Mucosa of descending colon (tissue), 3 donors: ENCODE data around the gene OCIAD1. TPM values are rescaled to one million over a fixed set of nuclear protein-coding genes. Genes with fewer than 3 reads are reported as not detected.
"Not testable (repeated sequence)": the region's sequence is repeated elsewhere in the genome, so short reads cannot be mapped to it uniquely, and the experiment has no call there.

ENCODE experiments used
- ATAC-seq: fragments of 200-7000 bp; cut with Tn5 transposase; one replicate; pipeline ENCODE4 v1.9.1; 2020; ENCODE audit warnings: mild to moderate bottlenecking, moderate library complexity
- DNase-seq, 3 donors: peaks; one replicate each; pipeline ENCODE4 v3.0.0-alpha.2; 2020
- H3K36me3 ChIP-seq: fragments of 200-600 bp; one replicate; pipeline ENCODE4 v1.8.0; 2021; ENCODE audit warnings: low read depth, mild to moderate bottlenecking
- H3K4me1 ChIP-seq: fragments of 200-600 bp; one replicate; pipeline ENCODE4 v1.8.0; 2021; ENCODE audit warnings: low read depth, mild to moderate bottlenecking
- H3K4me3 ChIP-seq: fragments of 200-600 bp; one replicate; pipeline ENCODE4 v1.8.0; 2021; ENCODE audit warnings: mild to moderate bottlenecking
- H3K9me3 ChIP-seq: fragments of 200-600 bp; one replicate; pipeline ENCODE4 v1.8.0; 2021; ENCODE audit warnings: mild to moderate bottlenecking
- intact Hi-C, 2 donors: fragments of 100-400 bp; cut with DNase I in 1 of 2; cut with micrococcal nuclease in 1 of 2; formaldehyde crosslinking; loops; one replicate each; pipeline versions ENCODE4 v1.11.0 to v1.11.1; 2022; cut with DNase I, micrococcal nuclease
- total RNA-seq, 3 donors: library from RNA; stranded (reverse); fragmentation: NEBNext Ultra II Directional in 2 of 3; extraction: Animal tissue kit (Norgen Biotek cat#: 25700) in 2 of 3; gene quantifications; one replicate each; pipeline versions ENCODE4 v1.2.1 to v1.2.4, GENCODE V29; 2021 to 2023
- TF ChIP-seq, protein P1 (sequence below): fragments of 200-600 bp; IDR thresholded peaks from one replicate; pipeline ENCODE4 v1.8.0; 2022; ENCODE audit warnings: antibody characterized with exemption, mild to moderate bottlenecking
- donor health status: DM: no; HTN: no; CAD: no; lungs with moderate emphysema.
- donor health status: DM: no; HTN: no; CAD: no.
- donor health status: DM: no; HTN: yes; CAD: no.

Gene OCIAD1
- total RNA-seq, 3 donors from 2014 or later: 119 to 150 (median 133) TPM

DNA sequence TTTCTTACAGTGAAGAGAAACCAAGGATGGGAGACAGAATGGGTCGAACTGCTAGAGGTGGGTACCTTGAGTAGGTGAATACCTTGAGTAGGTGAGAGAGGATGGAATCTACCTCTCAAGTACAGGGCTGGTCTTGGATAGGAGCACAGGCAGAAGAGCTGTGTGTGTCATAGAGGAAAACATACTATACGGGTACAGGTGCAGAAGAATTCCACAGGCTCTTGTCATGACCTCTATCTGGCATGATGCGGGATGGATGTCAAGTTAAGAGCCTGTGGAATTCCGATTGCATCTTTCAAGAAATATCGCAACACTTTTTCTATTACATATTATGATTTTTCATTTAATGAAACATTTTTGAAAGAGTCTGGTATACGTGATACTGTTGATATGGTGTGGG is 18.0 kb upstream of the OCIAD1 start:
- no peaks in the 10 kb centered on the region for H3K4me1 ChIP-seq
- no peak overlapping the region for H3K4me3 ChIP-seq
- TF ChIP-seq, protein P1, sequence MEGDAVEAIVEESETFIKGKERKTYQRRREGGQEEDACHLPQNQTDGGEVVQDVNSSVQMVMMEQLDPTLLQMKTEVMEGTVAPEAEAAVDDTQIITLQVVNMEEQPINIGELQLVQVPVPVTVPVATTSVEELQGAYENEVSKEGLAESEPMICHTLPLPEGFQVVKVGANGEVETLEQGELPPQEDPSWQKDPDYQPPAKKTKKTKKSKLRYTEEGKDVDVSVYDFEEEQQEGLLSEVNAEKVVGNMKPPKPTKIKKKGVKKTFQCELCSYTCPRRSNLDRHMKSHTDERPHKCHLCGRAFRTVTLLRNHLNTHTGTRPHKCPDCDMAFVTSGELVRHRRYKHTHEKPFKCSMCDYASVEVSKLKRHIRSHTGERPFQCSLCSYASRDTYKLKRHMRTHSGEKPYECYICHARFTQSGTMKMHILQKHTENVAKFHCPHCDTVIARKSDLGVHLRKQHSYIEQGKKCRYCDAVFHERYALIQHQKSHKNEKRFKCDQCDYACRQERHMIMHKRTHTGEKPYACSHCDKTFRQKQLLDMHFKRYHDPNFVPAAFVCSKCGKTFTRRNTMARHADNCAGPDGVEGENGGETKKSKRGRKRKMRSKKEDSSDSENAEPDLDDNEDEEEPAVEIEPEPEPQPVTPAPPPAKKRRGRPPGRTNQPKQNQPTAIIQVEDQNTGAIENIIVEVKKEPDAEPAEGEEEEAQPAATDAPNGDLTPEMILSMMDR: no peak
- intact Hi-C loops: no loop called here
- DNase-seq (no peak), ATAC-seq (no peak)
- H3K9me3 ChIP-seq: no peaks in the 10 kb centered on the region
- no peaks in the 10 kb centered on the region for H3K36me3 ChIP-seq

DNA sequence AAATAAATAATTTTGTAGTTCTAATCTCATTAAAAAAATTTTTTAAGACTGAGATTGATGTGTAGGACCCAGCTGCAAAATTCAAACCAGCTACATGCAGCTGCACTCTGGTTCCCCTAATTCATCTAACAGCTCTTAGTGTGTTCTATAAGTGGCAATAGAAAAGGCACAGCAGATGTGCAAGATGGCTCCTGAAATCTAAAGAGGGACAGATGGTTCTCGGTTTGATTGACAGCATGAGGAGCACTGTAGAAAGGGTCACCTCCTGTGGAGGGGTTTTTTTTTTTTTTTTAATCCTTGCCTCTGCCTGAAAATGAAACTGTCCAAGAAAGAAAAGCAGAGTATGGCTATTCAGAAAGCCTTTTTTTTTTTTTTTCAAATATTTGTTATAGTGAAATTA is 16.9 kb upstream of the OCIAD1 start:
- H3K9me3 ChIP-seq: no peaks in the 10 kb centered on the region
- intact Hi-C loops: no loop called here
- TF ChIP-seq, protein P1: no peak
- no peaks in the 10 kb centered on the region for H3K4me1 ChIP-seq
- no peaks in the 10 kb centered on the region for H3K36me3 ChIP-seq
- peak; percentile 8 for ATAC-seq
- no peak overlapping the region for H3K4me3 ChIP-seq
- DNase-seq: no peak

DNA sequence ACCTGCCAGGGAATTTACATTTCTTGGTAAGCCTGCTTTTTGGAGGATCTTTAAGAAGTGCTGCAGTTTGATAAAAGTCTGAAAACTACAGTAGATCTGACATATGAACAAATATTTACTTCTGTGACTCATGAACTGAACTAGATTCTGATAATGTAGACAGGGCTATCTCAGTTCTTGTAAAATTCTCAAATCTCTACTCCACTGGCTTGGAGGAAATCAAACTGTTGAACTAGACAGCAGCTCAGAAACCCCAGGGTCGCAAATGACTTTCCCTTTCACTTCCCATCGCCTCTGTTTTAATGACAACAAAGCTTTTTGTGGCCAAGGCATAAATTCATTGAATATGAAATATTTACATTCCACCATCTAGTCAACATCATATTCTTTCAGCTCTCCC is 15.4 kb upstream of the OCIAD1 start:
- no peak overlapping the region for H3K4me3 ChIP-seq
- no peak for DNase-seq
- no peaks in the 10 kb centered on the region for H3K36me3 ChIP-seq
- no peaks in the 10 kb centered on the region for H3K9me3 ChIP-seq
- TF ChIP-seq, protein P1: no peak
- H3K4me1 ChIP-seq: no peaks in the 10 kb centered on the region
- ATAC-seq: peak; percentile 80
- intact Hi-C loops: no loop called here

DNA sequence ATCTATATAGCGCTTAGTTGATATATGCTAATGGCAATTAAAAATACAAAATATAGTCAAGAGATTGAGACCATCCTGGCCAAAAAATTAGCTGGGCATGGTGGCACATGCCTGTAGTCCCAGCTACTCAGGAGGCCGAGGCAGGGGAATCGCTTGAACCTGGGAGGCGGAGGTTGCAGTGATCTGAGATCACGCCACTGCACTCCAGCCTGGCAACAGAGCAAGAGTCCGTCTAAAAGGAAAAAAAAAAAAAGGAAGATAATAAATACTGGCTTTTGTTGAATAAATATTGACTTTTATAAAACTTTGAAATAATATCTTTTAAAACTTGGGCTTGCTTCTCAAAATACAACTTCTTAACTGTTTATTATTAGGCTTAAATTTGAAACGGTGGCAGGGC is 14.6 kb upstream of the OCIAD1 start:
- intact Hi-C loops, DNase-seq: not testable (repeated sequence)

DNA sequence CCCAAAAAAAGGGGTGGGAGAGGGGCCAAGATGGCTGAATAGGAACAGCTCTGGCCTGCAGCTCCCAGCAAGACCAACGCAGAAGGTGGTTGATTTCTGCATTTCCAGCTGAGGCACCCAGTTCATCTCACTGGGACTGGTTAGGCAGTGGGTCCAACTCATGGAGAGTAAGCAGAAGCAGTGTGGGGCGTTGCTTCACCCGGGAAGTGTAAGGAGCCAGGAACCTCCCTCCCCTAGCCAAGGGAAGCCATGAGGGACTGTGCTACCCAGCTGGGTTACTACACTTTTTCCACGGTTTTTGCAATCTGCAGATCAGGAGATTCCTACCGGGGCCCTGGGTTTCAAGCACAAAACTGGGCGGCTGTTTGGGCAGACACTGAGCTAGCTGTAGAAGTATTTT is 13.9 kb upstream of the OCIAD1 start:
- no peaks in the 10 kb centered on the region for H3K4me1 ChIP-seq
- H3K36me3 ChIP-seq: no peaks in the 10 kb centered on the region
- ATAC-seq: no peak
- intact Hi-C loops: no loop called here
- no peak overlapping the region for H3K4me3 ChIP-seq
- no peaks in the 10 kb centered on the region for H3K9me3 ChIP-seq
- no peak for DNase-seq
- TF ChIP-seq, protein P1: no peak

More for the DNA sequence above, 14.6 kb upstream of the OCIAD1 start:
- ATAC-seq, H3K4me3 ChIP-seq, H3K9me3 ChIP-seq, H3K36me3 ChIP-seq, H3K4me1 ChIP-seq: not testable (repeated sequence)

DNA sequence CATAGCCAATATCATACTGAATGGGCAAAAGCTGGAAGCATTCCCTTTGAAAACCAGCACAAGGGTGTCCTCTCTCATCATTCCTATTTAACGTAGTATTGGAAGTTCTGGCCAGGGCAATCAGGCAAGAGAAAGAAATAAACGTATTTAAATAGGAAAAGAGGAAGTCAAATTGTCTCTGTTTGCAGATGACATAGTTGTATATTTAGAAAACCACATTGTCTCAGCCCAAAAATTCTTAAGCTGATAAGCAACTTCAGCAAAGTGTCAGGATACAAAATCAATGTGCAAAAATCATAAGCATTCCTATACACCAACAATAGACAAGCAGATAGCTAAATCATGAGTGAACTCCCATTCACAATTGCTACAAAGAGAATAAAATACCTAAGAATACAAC is 9.5 kb upstream of the OCIAD1 start:
- H3K36me3 ChIP-seq, H3K9me3 ChIP-seq, ATAC-seq, intact Hi-C loops, H3K4me3 ChIP-seq, DNase-seq, H3K4me1 ChIP-seq: not testable (repeated sequence)

DNA sequence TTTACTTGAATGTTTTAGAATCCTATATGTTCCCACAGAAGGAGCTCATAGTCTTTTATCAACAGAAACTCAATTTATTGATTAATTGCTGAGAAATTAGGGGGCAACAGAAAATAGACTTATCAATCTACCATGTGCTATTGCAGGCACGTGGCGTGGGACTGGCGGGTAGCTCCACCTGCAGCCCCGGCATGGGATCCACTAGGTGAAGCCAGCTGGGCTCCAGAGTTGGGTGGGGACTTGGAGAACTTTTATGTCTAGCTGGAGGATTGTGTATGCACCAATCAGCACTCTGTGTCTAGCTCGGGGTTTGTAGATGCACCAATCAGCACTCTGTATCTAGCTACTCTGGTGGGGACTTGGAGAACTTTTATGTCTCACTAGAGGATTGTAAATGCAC is 3.3 kb upstream of the OCIAD1 start:
- intact Hi-C loops: no loop called here
- Histone ChIP-seq H3K4me1 (peaks cover 6% of the 10 kb centered on the region), H3K36me3 (no peaks in the 10 kb centered on the region), H3K4me3 (no peak overlapping the region), H3K9me3 (no peaks in the 10 kb centered on the region)
- ATAC-seq: no peak
- no peak for DNase-seq
- TF ChIP-seq, protein P1: no peak
